Astrocyte (in vitro differentiated cells and primary cell): ENCODE measurements around the gene MED22.

ENCODE experiments used
- CTCF ChIP-seq: IDR thresholded peaks from 2 replicates; pipeline ENCODE4 v1.5.1; 2011; ENCODE audit warnings: low read depth, mild to moderate bottlenecking, inconsistent platforms, low read length, moderate library complexity; ENCODE audit not compliant: insufficient read depth
- EZH2 ChIP-seq: IDR thresholded peaks from 2 replicates; pipeline ENCODE4 v1.6.1; 2012; ENCODE audit warnings: mild to moderate bottlenecking, low read length, inconsistent platforms; ENCODE audit not compliant: insufficient read depth

GRCh38 chr9:133301253-133302230 lies 46.4 kb downstream of the MED22 start:
- TF ChIP-seq CTCF (no peak), EZH2 (no peak)
